ENCODE data around the gene FARP2.

FARP2 gene

DNA sequence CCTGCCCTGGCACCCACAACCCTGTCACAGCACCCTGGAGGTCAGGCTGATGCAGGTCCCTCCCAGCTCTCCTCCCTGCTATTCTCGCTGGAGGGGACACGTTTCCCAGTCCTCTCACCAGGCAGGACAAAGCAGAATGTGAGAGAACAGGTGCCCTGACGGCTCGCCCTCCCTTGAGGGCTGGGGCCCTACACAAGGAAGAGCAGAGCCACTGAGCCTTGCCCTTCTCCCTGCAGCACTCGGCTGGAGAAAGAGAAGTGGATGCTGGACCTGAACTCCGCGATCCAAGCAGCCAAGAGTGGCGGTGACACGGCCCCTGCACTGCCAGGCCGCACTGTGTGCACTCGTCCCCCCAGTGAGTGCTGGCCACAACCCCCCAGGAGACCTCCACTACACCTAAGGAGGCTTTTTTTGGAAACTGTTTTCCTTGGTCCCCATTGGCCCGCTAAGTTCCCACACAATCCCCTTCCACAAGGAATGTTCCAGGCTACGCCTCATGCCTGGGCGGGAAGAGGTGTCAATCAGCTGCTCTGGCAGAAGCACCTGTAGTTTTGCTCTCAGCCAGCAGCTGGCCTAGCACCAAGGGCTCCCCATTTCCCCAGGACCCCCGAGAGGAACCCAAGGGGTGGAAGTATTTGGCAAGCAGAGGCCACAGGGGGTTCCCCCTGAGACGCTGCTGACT is 134.9 kb downstream of the FARP2 start:
- DNase-seq (ENCODE audit: low read depth), result no peak

DNA sequence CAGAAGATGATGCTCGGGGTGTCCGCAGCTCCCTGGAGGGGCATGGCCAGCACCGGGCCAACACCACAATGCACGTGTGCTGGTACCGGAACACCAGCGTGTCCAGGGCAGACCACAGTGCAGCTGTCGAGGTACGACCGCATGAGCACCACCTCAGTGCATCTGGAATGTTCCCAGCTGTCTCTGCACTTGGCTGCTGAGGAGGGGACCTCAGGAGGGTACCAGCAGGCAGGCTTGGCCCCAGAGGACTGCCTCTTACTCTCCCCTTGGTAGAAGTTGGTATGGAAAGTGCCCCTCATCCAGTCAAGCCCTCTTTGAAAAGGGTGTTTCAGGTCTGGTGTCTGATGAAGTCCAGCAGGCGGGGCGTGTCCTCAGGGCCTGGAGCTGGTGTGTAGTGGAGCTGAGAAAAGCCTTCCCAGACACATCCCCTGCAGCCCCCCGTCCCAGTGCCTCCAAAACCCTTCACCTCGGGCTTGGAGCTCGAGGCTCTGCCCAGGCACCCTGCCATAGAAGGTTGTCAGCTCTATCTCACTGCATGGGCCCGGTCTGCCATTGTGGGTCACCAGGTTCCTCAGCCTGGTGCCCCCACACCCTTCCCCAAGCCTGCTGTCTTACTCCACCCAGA is 135.6 kb downstream of the FARP2 start:
- DNase-seq (ENCODE audit: low read depth), result no peak

DNA sequence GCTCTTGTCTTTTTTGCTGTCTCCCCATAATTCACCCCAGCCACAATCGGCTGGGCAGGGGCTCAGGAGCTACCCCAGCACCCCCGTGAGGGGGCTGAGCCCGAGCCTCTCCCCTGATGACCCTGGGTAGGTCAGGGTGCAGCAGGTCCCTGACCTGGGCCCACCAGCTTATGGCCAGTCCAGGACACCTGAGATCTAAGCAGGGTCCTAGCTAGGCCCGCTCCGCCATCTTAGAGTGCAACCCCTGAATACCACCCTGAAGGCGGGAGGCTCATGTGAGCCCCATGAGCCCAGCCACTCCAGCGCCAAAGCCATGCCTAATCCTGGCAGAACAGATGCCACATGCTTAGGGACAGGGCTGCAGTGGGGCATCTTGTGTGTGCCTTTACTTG is 136.1 kb downstream of the FARP2 start:
- DNase-seq (ENCODE audit: low read depth), result no peak

DNA sequence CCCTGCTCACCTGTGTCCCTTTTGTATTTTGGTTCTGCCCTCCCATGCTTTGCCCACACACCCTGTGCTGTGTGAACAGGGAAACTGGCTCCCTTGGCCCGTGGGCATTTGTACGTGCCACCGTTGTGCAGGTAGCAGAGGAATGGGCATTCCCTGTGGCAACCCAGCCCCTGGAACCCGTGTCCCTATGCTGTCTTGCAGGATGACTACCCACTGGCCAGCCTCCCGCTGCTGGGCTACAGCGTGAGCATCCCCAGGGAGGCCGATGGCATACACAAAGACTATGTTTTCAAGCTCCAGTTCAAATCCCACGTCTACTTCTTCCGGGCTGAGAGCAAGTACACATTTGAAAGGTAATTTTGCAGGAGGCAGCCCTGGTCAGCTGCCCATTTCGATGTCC is 137.0 kb downstream of the FARP2 start:
- DNase-seq (ENCODE audit: low read depth), result no peak

DNA sequence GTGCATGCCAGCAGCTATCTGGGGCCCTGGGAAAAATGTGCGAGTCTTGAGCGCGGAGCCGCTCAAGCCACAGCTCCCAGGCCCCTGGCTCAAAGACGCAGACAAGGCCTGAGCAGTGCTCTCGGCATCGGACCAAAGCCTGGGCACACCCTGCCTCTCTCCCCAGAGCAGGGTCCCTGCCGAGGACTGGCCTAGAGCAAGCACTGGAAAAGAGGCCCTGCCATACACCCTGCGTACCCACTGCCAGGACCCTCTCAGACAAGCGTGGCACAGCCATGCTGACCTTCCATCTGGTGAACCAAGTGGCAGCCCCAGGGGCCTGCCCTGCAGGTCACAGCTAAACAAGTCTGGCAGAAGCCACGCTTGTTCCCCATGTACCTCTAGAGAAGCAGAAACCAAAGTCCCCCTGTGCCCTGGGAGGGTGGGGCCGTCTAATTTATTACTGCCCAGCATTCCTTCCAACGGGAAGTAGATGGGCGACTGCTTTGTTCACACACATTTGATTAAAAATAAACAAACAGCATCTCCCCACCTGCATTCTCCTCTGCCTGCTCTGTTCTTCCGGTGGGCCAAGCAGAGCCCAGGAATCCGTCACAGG is 138.3 kb downstream of the FARP2 start:
- no peak for DNase-seq (ENCODE audit: low read depth)

DNA sequence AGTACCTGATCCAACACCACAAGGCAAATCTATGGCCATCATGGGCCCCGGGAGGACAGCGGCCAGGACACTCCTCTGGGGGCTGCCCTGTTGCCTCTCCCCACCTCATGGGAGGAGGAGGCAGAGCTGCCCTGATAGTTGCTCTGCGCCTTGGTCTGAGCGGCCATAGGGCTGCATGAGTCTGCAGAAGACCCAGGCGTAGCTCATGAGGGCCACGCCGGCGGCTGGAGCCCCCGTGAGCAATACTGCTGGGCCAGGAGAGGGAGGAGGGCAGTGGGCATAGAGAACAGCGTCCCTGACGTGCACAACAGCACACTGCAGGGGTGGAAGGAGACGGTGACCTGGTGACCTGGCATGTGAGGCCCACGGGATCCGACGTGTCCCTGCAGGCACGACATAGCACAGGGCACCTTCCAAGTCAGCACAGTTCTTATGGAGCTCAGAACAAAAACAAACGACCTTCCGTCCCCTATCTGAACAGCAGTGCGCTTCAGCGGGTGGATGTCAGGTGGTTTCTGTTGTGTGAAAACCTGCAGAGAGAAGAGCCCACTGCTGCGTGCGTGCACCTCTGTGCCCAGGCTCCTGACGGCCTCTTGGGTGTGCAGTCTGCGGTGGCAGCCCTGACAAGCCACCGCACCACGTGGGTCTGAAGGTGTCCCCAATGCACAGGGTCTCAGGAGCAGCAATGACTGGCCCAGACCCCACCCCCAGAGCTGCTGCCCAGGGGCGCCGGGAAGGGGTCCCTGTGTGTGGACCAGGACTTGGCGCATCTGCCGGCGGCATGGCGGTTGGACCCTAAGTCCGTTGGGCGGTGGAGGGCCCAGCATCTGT is 139.3 kb downstream of the FARP2 start:
- no peak for DNase-seq (ENCODE audit: low read depth)

DNA sequence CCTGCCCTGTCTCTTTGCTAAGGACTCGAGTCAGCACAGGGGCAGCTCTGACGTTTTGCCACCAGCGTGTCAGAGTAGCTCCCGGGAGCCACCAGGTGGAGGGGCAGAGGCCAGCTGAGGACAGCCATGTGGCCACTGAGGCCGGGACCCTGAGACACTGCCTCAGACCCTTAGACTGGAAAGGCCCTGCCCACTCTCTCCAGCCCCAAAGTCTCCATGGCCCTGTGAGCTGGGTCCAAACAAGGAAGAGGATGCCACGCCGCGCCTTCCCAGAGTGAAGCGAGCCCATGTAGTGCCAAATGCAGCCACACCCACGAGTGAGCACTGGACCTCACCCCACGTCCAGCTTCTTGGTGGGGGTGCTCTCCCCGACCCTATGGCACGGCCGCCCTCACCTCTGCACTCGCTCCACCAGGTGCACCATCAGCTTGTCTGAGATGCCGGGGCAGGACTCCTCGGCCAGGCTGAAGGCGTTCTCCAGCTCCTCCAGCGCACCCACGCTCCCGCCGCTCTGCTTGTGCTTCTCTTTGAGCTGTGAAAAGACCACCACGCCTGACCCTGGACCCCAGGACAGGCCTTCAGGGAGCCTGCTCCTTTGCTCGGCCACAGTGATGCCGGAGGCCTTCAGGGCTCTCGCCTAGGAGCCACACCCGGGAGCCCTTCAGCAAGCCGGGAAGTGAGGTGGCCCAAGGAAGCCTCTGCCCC is 140.1 kb downstream of the FARP2 start:
- DNase-seq (ENCODE audit: low read depth), result no peak

DNA sequence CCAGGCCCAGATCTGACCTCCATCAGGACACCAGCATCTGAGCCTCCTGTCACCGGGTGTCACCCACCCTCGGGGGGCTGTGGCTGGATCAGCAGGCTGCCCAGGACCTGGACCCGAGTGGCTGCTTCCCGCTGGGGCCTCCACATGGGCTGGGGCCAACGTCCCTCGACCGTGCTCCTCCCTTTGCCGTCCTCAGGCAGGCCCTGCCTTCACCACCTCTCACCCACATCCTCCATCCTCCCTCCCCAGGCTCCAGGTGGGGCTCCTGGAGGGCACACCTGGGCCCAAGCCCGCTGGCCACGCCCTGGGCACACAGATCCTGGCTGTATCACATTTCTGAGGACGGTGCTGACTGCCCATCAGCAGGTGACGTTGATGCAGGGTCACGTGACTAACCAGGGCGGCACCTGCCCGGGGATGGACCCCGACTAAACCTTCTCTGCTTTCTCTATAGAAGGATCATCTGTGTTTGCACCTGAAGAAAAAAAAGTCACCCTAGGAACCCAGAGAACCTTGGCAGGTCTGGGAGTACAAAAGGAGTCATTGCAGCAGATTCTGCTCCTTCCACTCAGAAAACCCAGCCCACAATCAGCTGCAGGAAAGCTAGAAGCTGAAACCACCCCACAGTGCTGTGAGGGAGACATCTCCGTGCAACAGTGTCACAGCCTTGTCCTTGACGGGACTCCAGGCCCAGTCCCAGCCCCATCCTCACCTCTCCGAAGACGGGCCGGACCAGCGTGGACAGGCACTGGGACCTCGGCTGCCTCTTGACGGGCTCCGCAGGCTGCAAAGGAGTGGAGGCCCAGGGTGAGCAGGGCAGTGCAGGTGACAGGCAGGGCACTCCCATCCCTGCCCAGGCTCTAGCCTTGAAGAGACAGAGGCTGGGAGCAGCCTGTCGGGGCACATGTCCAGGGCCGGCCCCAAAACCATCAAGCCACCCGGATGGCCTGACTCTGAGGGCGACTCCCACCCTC is 141.1 kb downstream of the FARP2 start:
- no peak for DNase-seq (ENCODE audit: low read depth)

DNA sequence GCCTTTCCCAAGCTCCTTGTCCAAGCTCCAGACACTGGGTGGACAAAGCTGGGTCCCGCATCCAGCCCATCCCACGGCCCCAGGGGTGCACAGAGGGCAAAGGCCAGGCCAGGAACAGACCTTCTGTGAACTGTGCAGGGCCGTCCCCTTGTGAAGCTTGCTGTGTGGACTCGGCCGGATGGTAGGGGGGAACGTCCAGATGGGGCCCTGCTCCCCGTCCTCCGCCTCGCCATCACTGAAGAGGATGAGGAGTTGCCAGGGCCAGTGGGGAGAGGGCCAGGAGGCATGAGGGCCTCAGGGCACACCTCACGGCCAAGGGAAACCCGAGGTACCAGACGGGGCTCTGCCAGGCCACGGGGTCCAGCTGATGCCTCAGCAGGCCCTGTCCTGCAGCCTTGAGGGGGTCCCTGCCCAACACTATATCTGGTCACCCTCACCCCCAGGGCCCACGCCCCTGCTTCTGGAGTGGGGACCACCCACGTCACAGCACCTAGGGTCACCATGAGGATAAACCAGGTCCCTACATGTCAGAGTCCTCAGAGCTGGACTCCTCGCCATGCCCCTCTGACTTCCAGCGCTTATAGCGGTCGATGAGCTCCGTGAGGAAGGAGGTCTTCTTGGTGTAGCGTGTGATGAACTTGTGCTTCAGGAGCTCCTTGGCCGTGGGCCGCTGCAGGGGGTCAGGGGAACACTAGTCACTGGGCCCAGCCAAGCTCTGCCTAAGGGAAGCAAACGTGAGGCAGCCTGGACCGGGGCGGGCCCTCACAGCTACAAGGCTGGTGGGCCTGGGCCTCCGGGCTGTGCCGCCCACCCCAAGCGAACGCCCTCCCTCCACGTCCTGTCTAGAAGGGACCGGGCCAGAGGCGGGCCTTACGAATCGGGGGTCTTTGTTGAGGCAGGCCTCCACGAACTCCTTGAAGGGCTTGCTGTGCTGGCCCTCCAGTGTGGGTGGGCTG is 142.3 kb downstream of the FARP2 start:
- DNase-seq (ENCODE audit: low read depth), result no peak

DNA sequence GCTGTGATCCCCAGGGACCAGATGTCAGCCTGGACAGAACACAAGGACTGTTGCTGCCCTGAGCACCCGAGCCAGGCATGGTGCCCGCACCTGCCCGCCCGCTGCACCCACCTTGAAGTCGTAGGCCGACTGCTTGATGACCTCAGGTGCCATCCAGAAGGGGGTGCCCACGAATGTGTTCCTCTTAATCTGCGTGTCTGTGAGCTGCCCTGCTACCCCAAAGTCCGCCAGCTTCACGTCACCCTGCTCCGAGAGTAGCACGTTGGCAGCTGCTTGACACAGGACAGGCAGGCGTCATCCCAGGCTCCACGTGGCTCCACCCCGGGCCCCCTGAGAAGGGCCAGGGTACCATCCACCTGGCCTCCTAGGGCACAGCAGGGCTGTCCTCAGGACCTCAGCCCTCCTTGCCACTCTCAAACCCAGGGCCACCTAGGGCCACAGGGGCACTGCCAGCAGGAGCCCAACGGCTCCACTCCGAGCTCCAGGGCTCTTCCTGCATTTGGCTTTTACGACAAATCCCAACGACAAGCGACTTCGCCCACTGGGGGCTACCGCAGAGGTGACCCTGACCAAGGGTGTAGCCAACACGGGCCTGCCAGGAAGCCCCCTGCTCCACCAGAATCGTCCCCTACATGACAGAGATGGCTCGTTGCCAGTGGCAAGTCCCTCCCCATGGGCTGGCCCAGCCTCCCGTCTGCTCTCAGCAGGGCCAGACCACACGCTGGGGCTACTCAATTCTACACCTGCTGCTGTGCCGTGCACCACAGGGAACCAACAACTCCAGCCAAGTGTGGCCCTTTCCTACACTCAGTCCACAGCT is 143.3 kb downstream of the FARP2 start:
- DNase-seq (ENCODE audit: low read depth), result no peak

DNA sequence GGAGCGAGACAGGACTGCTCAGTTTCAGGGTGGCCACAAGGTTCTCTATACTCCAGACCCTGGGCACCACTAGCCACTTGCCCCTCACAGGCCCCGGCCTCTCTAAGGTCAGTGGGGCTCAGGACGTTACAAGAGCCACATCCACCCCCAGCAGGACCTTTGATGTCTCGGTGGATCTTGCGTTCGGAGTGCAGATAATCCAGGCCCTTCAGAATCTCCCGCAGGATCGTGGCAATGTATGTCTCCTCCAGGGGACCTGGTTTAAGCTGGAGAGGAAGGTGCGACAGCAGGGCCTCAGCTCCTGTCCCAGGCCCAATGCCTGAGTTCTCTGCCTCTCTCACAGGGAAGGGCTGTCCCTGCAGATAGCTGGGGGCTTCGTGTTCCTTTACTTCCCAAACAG is 143.9 kb downstream of the FARP2 start:
- DNase-seq (ENCODE audit: low read depth), result no peak

DNA sequence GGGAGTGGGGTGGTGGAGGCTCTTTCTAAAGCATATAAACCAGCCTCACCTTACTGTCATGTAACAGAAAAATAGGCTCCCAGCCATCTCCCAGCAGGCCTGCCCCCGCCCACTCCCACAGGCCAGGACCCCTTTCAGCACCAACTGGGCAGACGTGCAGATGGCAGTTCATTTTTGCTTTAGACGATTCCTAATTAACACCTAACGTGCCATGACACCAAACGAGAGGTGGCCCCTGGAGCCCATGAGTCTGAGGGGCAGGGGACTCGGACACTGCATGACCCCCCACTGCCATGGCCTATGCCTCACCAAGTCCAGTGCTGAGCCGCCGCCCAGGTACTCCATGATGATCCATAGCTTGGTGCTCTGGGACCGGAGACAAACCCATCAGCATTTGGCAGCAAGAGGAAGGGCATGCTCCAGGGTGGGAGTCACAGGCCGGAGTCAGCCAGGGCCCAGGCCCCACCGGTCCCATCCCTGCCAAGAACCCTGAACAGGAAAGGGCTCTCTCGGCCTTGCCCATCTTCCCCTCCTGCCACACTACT is 144.4 kb downstream of the FARP2 start:
- DNase-seq (ENCODE audit: low read depth), result no peak

DNA sequence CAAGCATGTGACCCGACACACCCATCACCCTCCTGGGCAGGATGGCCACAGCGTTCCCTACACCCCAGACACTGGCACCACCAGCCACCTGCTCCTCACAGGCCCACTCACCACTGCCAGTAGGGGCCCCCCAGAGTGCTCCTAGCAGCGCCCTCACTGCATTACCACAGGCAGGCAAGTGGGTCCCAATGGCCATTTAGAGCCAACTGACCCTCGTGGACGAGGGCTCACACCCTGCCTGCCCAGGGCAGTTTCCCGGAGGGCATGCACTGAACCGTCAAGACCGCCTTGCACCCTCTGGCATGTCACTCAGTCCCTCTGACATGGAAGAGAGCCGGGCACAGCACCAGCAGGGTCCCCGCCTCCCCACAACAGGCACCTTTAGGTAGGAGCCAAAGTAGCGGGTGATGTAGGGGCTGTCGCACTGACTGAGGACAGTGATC is 145.0 kb downstream of the FARP2 start:
- no peak for DNase-seq (ENCODE audit: low read depth)

DNA sequence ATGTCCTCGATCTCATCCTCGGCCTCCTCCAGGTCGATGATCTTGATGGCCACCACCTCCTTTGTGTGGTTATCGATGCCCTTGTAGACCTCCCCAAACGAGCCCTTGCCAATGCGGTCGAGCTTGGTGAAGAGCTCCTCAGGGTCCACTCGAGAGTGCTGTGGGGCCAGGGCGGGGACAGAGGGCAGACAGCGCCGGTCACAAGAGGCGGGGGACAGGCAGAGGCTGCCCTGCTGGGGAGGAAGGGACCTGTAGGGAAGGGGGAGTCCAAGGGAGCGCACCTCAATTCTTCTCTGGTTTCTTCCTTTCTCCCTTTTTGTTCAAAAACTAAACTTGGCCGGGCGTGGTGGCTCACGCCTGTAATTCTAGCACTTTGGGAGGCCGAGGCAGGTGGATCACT is 145.5 kb downstream of the FARP2 start:
- no peak for DNase-seq (ENCODE audit: low read depth)

DNA sequence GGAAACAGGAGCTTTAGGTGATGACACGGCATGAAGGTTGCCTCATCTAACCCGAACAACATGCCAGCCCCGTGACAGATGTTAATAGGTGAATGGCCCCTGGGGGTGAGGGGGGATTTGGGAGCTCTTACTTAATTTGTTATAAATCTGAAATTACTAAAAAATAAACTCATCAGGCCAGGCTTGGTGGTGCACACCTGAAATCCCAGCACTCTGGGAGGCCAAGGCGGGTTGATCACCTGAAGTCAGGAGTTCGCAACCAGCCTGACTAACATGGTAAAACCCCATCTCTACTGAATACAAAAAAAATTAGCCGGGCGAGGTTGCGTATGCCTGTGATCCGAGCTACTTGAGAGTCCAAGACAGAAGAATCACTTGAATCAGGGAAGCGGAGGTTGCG is 146.2 kb downstream of the FARP2 start:
- DNase-seq (ENCODE audit: low read depth), result no peak

DNA sequence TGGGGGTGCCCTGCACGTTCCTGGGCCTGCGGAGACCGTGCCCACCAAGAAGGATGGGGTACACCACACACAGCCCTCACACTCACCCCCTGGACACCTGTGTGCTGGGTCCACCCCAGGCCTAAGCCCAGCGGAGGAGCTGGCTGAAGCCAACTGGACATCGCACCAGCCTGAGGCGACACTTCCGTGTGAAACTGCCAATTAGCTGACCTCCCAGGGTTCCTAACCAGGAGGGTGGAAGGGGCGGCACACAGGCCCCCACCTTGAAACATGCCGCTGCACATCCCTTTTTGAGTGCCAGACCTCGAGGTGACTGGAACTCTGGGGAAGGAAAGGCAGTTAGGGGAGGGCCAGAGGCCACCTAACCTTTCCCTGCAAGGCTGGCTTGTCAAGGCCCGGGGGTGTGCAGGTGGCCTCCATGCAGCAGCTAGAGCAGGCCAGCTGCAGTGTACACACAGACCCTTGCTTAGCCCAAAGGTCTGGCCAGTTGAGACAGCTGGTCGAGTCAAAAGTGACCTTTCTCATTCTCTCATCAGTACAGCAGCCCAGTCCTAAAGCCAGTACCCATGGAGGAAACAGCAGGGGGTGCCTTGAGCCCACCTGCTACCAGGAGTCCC is 147.8 kb downstream of the FARP2 start:
- DNase-seq (ENCODE audit: low read depth), result no peak

DNA sequence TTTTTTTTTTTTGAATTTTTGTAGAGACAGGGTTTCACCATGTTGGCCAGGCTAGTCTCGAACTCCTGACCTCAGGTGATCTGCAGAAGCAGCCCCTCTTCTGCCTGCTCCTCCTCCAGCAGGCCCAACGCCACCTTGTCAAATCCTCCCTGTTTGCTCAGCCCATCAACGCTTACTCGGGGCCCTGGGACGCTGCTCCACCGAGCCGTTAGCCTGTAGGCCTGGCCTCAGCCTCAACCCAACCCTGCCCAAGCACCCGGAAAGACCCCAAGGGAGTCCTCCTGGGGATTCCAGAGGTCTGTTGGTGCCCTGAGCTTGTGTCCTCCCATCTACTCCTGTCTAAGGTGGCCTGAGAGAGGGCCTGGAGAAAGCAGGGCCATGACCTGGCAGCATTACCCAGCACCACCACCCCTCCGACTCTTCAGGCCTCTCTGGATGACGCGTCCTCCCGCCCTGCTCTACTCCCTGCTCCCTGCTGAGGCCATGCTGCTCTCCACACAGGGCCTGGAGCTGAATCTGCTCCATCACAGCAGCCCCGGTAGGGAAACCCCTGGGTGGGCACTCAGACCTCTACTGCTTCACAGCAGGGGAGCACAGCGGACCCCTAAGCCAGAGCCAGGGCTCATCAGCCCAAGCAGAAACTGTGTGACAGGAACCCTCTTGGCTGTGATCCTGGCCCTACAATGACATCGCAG is 149.1 kb downstream of the FARP2 start:
- no peak for DNase-seq (ENCODE audit: low read depth)
